ENCODE data around the gene DLL3. TPM values are rescaled to one million over a fixed set of nuclear protein-coding genes. Genes with fewer than 3 reads are reported as not detected.
"Not testable (repeated sequence)": the region's sequence is repeated elsewhere in the genome, so short reads cannot be mapped to it uniquely, and the experiment has no call there.

The DLL3 gene
- total RNA-seq, 6 experiments from 2014 or later = not detected

DNA sequence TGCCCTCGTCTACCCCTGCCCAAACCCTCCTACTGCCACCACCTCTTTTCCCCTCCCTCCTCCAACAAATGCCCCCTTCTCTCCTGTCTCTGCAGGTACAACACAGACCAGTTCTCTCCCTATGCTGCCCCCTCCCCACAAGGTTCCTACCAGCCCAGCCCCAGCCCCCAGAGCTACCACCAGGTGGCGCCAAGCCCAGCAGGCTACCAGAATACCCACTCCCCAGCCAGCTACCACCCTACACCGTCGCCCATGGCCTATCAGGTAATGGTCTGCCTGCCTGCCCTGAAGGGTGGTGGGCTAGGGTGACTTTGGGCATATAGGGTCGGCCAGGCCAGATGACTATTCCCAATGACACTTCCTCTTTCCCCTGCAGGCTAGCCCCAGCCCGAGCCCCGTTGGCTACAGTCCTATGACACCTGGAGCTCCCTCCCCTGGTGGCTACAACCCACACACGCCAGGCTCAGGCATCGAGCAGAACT, 24.6 kb upstream of the DLL3 start:
- H3K4me3 ChIP-seq = no peak overlapping the region
- H3K4me1 ChIP-seq = no peaks in the 10 kb centered on the region
- intact Hi-C loops (cut with DNase I) = loop anchor here in 1 of 2 donors (10.0 kb wide), 1 partner anchor 61 kb away; the partner anchor contains the start of gene EID2B
- H3K9me3 ChIP-seq = no peaks in the 10 kb centered on the region
- no peak overlapping the region for H3K27ac ChIP-seq
- peak in 2 of 3 donors; percentile 52 to 67 for DNase-seq
- peaks cover 4 to 60% (median 30%) of the 10 kb centered on the region in 4 donors for H3K36me3 ChIP-seq
- TF ChIP-seq CTCF (IDR thresholded peaks at IDR 0.05) (peak; percentile 58 to 61 (median 59)), POLR2A (IDR thresholded peaks at IDR 0.05) (no peak)
- 18% methylated on average over 4 of the region's 9 CpGs for WGBS (ENCODE audit: insufficient coverage, low coverage, low lambda C conversion rate, missing lambda C conversion rate)
- H3K27me3 ChIP-seq = no peaks in the 10 kb centered on the region
- ATAC-seq = peak; percentile 52 to 68 (median 64)

- Histone ChIP-seq H3K4me3 (no peak overlapping the region), H3K9me3 (no peaks in the 10 kb centered on the region), H3K4me1 (peaks cover 0 to 6% (median 0%) of the 10 kb centered on the region in 4 donors), H3K27ac (no peak overlapping the region), H3K27me3 (no peaks in the 10 kb centered on the region), H3K36me3 (peaks cover 4 to 44% (median 23%) of the 10 kb centered on the region in 4 donors)
- DNase-seq (no peak), ATAC-seq (no peak)
- no peak for TF ChIP-seq POLR2A (IDR thresholded peaks at IDR 0.05)
- intact Hi-C loops (cut with DNase I) = loop anchor here (5.0 to 10.0 kb wide), 2 partner anchors 57 to 59 kb away; partner anchors contain the start of gene EID2B (in 2 of the 2)
- WGBS (ENCODE audit: insufficient coverage, low coverage, low lambda C conversion rate, missing lambda C conversion rate) = no CpG with 5 or more reads among the region's 2 CpGs
These were observed 23.0 kb upstream of the DLL3 start for GRCh38 chr19:39475748-39476147.

DNA sequence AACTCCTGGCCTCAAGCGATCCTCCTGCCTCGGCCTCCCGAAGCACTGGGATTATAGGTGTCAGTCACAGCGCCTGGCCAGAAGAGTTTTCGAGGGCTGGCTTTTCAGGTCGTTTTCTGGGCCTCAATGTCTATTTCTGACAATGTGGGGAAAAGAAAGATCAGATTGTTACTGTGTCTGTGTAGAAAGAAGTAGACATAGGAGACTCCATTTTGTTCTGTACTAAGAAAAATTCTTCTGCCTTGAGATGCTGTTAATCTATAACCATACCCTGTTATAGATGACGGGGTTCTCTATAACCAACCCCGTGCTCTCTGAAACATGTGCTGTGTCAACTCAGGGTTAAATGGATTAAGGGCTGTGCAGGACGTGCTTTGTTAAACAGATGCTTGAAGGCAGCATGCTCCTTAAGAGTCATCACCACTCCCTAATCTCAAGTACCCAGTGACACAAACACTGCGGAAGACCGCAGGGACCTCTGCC, 19.4 kb upstream of the DLL3 start:
- peaks cover 0 to 15% (median 7%) of the 10 kb centered on the region in 4 donors for H3K36me3 ChIP-seq
- not testable (repeated sequence) for H3K9me3 ChIP-seq, H3K27me3 ChIP-seq, DNase-seq, ATAC-seq, H3K27ac ChIP-seq, H3K4me3 ChIP-seq, H3K4me1 ChIP-seq
- intact Hi-C loops (cut with DNase I) = loop anchor here (5.0 to 10.0 kb wide), 2 partner anchors 53 to 55 kb away; partner anchors contain the start of gene EID2B (in 2 of the 2)
- WGBS (ENCODE audit: insufficient coverage, low coverage, low lambda C conversion rate, missing lambda C conversion rate) = 84% methylated on average over 9 of the region's 11 CpGs

GRCh38 chr19:39479916-39480315, 18.8 kb upstream of the DLL3 start:
- peaks cover 0 to 10% (median 4%) of the 10 kb centered on the region in 4 donors for H3K36me3 ChIP-seq
- H3K4me1 ChIP-seq = peaks cover 0 to 9% (median 3%) of the 10 kb centered on the region in 4 donors
- no peaks in the 10 kb centered on the region for H3K27me3 ChIP-seq
- H3K9me3 ChIP-seq = no peaks in the 10 kb centered on the region
- peak overlapping the region in 2 of 3 donors; percentile 69 to 78 for H3K27ac ChIP-seq
- TF ChIP-seq CTCF (IDR thresholded peaks at IDR 0.05) (no peak), POLR2A (IDR thresholded peaks at IDR 0.05) (no peak)
- H3K4me3 ChIP-seq = peak overlapping the region in 2 of 3 donors; percentile 72 to 91
- WGBS (ENCODE audit: insufficient coverage, low coverage, low lambda C conversion rate, missing lambda C conversion rate) = 37% methylated on average over 7 of the region's 10 CpGs
- DNase-seq = no peak
- intact Hi-C loops (cut with DNase I) = loop anchor here (5.0 to 10.0 kb wide), 2 partner anchors 52 to 55 kb away; partner anchors contain the start of gene EID2B (in 2 of the 2)
- ATAC-seq = no peak

DNA sequence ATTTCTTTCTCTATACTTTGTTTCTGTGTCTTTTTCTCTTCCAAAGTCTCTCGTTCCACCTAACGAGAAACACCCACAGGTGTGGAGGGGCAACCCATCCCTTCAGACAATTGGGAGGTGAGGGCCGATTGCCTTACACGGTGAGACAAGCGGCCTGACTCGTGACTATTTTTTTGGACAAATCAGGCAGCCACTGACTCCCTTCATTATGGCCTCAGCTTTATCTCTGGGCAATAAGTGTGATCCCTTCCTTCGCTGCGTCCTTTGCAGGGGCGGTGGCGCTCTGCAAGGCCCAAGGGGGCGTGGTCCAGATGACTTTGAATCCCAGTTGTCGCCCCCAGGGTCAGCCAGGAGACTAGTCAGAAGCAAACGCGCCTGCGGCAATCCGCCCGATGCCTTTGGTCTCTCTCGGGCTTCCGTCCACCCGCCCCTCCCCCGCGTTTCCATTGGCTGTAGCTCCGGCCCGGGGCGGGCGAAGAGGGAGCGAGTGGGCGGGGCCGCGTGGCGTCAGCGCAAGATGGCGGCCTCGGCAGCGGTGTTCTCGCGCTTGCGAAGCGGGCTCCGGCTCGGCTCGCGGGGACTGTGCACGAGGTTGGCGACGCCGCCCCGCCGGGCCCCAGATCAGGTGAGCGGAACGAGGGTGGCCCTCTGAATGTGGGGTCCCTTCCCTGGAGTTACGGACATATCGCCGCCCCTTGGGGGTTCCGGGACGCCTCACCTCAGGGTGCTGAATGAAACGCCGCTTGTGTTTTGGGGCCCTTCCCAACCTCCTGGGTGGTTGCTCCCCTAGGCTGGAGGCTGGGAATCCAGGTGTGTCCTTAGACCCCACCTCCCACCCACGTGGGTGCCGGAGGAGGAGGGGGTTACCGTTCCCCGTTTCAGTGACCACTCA, 18.2 kb upstream of the DLL3 start, which contains the start of gene TIMM50:
Gene TIMM50 (plus strand): TSS at position 502 of the 892 bp plus-strand sequence. CDS start 16 bp downstream, at position 518.
- peak within 1 kb of the TSS; percentile 66 to 78 (median 69) for H3K27ac ChIP-seq
- H3K27me3 ChIP-seq = no peaks in the 10 kb centered on the region
- DNase-seq (peak; percentile 96 to 97 (median 96)), ATAC-seq (peak; percentile 97 to 99 (median 99))
- peak within 1 kb of the TSS; percentile 72 to 91 (median 82) for H3K4me3 ChIP-seq
- H3K9me3 ChIP-seq = no peaks in the 10 kb centered on the region
- intact Hi-C loops (cut with DNase I) = no loop called here
- TF ChIP-seq CTCF (IDR thresholded peaks at IDR 0.05) (no peak), POLR2A (IDR thresholded peaks at IDR 0.05) (peak; percentile 55)
- H3K36me3 ChIP-seq = peaks cover 0 to 10% (median 4%) of the 10 kb centered on the region in 4 donors
- WGBS (ENCODE audit: insufficient coverage, low coverage, low lambda C conversion rate, missing lambda C conversion rate) = 3% methylated on average over 9 of the region's 62 CpGs
- H3K4me1 ChIP-seq = peaks cover 0 to 9% (median 3%) of the 10 kb centered on the region in 4 donors
